Panc1 (cell line): ENCODE measurements around the gene ACIN1. TPM values are rescaled to one million over a fixed set of nuclear protein-coding genes. Genes with fewer than 3 reads are reported as not detected.

Source experiments
- ATAC-seq: fragments of 200-7000 bp; cut with Tn5 transposase; 2 replicates; pipeline ENCODE4 v1.9.1; 2020; ENCODE audit warnings: mild to moderate bottlenecking, moderate library complexity
- BruUV-seq: library from RNA; stranded (reverse); fragments of 400-500 nt; replicated peaks from 2 replicates; lab custom pipeline; 2021; lab: Mats Ljungman, UMichigan
- CTCF ChIA-PET: fragments of 300-600 bp; sonication (Branson Sonifier 250); formaldehyde crosslinking; loops from one replicate; lab custom pipeline; 2022; ENCODE audit warnings: antibody characterized with exemption; lab: Charles Lee
- POLR2A ChIA-PET: fragments of 300-600 bp; sonication (Branson Sonifier 250); formaldehyde crosslinking; loops from one replicate; lab custom pipeline; 2022; ENCODE audit warnings: antibody characterized with exemption; lab: Charles Lee
- DNase-seq: peaks from one replicate; pipeline ENCODE4 v3.0.0-alpha.2; 2010; ENCODE audit warnings: low read depth, low spot score
- H3K27ac ChIP-seq: 2 replicates; pipeline ENCODE4 v1.5.1; 2011; ENCODE audit warnings: mild to moderate bottlenecking, low read length, inconsistent platforms
- H3K27me3 ChIP-seq: fragments of 200-500 bp; sonication (Bioruptor generic); 2 replicates; pipeline ENCODE4 v1.6.0; 2014; ENCODE audit warnings: low read length, inconsistent platforms; ENCODE audit not compliant: control insufficient read depth, insufficient read depth
- H3K36me3 ChIP-seq: fragments of 200-500 bp; sonication (Bioruptor generic); 2 replicates; pipeline ENCODE4 v1.5.1; 2014; ENCODE audit warnings: inconsistent platforms, mild to moderate bottlenecking, low read length, moderate library complexity; ENCODE audit not compliant: control insufficient read depth, insufficient read depth
- H3K4me1 ChIP-seq: 2 replicates; pipeline ENCODE4 v1.5.1; 2011; ENCODE audit warnings: inconsistent platforms, mild to moderate bottlenecking, low read length, moderate library complexity; ENCODE audit not compliant: control insufficient read depth, insufficient read depth
- H3K4me3 ChIP-seq, 2 experiments: 2 replicates each; pipeline ENCODE4 v1.5.1; 2011 to 2012; ENCODE audit warnings: low read depth in 2 of 2, low read length in 2 of 2, mild to moderate bottlenecking in 2 of 2, inconsistent platforms in 1 of 2, moderate library complexity in 1 of 2
- H3K9me3 ChIP-seq: fragments of 200-500 bp; sonication (Bioruptor generic); 2 replicates; pipeline ENCODE4 v1.5.1; 2014; ENCODE audit warnings: low read depth, mild to moderate bottlenecking, inconsistent platforms, low read length, moderate library complexity; ENCODE audit not compliant: control insufficient read depth, insufficient read depth
- POLR2AphosphoS5 ChIP-seq: IDR thresholded peaks from 2 replicates; pipeline ENCODE4 v1.6.1; 2012; ENCODE audit warnings: mild to moderate bottlenecking, low read depth, low read length, moderate library complexity
- REST ChIP-seq, 2 experiments: IDR thresholded peaks; 2 replicates each; pipeline ENCODE4 v1.6.1; 2011 to 2012; ENCODE audit warnings: low read depth in 2 of 2, control low read depth in 1 of 2, low read length in 1 of 2, mild to moderate bottlenecking in 1 of 2, moderate library complexity in 1 of 2; ENCODE audit not compliant: insufficient read depth in 1 of 2
- SIN3A ChIP-seq: IDR thresholded peaks from 2 replicates; pipeline ENCODE4 v1.6.1; 2012; ENCODE audit warnings: low read depth, mild to moderate bottlenecking, low read length, moderate library complexity, borderline replicate concordance; ENCODE audit not compliant: insufficient read depth
- TCF7L2 ChIP-seq: IDR thresholded peaks from 2 replicates; pipeline ENCODE4 v1.6.1; 2011; ENCODE audit warnings: mild to moderate bottlenecking, low read depth, low read length, inconsistent platforms
- in situ Hi-C: cut with HindIII; loops from 2 replicates; pipeline ENCODE4 v1.10.0; 2016; ENCODE audit warnings: low sequenced_read_pairs, low pct_unique_long_range_greater_than_20kb
- intact Hi-C: fragments of 100-400 bp; cut with micrococcal nuclease; formaldehyde crosslinking; loops from one replicate; pipeline ENCODE4 v1.10.0; 2022; ENCODE audit not compliant: unreplicated experiment
- total RNA-seq: library from RNA; stranded (reverse); gene quantifications from one replicate; pipeline ENCODE4 v1.2.1, GENCODE V29; 2021; ENCODE audit not compliant: unreplicated experiment
- TF ChIP-seq, protein P1 (sequence below): fragments of 450-650 bp; IDR thresholded peaks from 2 replicates; pipeline ENCODE4 v1.5.1; 2017; ENCODE audit warnings: mild to moderate bottlenecking

The ACIN1 gene
- total RNA-seq, 1 experiment from 2014 or later, result 162 TPM

DNA sequence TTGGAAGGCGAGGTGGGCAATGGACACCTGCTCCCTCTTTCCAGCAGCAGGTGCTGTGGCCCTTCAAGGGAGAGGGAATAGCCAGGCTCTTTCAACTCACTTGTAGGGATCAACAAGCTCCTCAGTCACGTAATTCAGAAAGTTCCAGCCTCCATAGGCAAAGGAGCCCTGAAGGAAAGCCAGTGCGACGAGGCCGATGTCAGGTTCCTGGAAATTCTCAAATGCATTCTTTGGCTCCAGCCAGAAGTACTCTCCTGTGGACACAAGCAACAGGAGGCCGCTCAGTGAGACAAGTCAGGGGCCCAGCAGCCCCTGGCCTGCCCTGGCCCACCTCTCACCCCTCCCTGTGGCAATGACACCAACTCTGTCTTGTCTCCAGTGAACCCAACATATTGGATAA, 45.4 kb upstream of the ACIN1 start:
- CTCF ChIA-PET, result no interaction called here
- BruUV-seq, result no TSS peak

GRCh38 chr14:23139874-23140273, 44.9 kb upstream of the ACIN1 start:
- no peak for TF ChIP-seq REST (IDR thresholded peaks at IDR 0.05; ENCODE audit: insufficient read depth in 1 of 2, low read depth in 2 of 2, low read length in 1 of 2)
- no peak for TF ChIP-seq POLR2AphosphoS5
- TF ChIP-seq SIN3A, result no peak
- TF ChIP-seq TCF7L2, result no peak
- in situ Hi-C loops, result no loop called here
- Histone ChIP-seq H3K4me3 (no peak overlapping the region), H3K4me1 (no peaks in the 10 kb centered on the region), H3K9me3 (no peaks in the 10 kb centered on the region), H3K27me3 (no peaks in the 10 kb centered on the region; the same call in 1 of the 2 replicates), H3K36me3 (no peaks in the 10 kb centered on the region), H3K27ac (no peak overlapping the region)
- ATAC-seq, result no peak
- no peak for DNase-seq
- intact Hi-C loops, result no loop called here
- no TSS peak for BruUV-seq
- ChIA-PET CTCF (no interaction called here), POLR2A (no interaction called here)

More for the DNA sequence above, 45.4 kb upstream of the ACIN1 start:
- TF ChIP-seq, protein P1, sequence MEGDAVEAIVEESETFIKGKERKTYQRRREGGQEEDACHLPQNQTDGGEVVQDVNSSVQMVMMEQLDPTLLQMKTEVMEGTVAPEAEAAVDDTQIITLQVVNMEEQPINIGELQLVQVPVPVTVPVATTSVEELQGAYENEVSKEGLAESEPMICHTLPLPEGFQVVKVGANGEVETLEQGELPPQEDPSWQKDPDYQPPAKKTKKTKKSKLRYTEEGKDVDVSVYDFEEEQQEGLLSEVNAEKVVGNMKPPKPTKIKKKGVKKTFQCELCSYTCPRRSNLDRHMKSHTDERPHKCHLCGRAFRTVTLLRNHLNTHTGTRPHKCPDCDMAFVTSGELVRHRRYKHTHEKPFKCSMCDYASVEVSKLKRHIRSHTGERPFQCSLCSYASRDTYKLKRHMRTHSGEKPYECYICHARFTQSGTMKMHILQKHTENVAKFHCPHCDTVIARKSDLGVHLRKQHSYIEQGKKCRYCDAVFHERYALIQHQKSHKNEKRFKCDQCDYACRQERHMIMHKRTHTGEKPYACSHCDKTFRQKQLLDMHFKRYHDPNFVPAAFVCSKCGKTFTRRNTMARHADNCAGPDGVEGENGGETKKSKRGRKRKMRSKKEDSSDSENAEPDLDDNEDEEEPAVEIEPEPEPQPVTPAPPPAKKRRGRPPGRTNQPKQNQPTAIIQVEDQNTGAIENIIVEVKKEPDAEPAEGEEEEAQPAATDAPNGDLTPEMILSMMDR, result no peak
- TF ChIP-seq TCF7L2 (no peak), REST (IDR thresholded peaks at IDR 0.05; ENCODE audit: insufficient read depth in 1 of 2, low read depth in 2 of 2, low read length in 1 of 2) (no peak), POLR2AphosphoS5 (no peak), SIN3A (no peak)
- no peak overlapping the region for H3K4me3 ChIP-seq
- H3K36me3 ChIP-seq, result no peaks in the 10 kb centered on the region
- intact Hi-C loops, result no loop called here
- H3K4me1 ChIP-seq, result no peaks in the 10 kb centered on the region
- no peak overlapping the region for H3K27ac ChIP-seq
- DNase-seq (no peak), ATAC-seq (no peak)
- no peaks in the 10 kb centered on the region for H3K9me3 ChIP-seq
- no peaks in the 10 kb centered on the region; the same call in 1 of the 2 replicates for H3K27me3 ChIP-seq
- in situ Hi-C loops, result no loop called here
- POLR2A ChIA-PET, result interaction anchor here (1.0 kb wide), 1 partner anchor 41 kb away, joined by 4 read pairs; no protein-coding TSS in a partner anchor
